ENCODE results near the gene NR2F1-AS1.

DNA sequence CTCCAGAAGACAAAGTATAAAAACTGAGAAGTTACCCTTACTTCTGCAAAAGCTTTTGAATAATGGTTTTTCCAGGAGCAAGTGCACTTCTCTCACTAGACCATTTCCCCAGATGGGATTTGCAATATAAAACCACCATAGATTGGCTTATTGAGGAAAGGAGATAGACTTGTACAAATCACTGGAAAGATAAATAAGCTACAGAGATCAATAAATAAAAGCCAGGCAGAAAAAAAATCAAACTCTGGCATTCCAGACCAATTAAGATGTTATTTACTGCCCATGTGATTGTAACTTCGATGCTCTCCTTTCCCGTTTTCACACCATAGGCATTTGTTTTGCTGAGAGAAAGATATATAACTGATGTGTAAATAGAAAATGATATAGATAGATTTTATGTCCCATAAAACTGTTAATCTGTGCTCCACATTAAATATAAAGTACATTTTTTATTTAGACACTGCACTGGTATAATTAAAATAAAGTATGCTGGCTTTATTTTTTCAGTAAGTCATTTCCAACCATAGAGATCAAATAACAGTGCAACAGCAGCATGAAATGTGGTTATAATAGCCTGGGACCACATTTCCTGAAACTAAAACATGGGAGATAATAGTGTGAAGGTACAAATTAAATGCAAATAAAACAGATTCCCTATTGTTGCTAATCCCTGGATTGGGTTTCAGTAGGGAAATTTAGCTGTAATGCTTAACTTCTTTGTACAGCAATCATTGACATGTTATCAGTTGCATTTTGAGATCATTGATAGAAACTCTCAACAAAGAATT lies 177.7 kb downstream of the NR2F1-AS1 start:
- TF ChIP-seq, protein P1, sequence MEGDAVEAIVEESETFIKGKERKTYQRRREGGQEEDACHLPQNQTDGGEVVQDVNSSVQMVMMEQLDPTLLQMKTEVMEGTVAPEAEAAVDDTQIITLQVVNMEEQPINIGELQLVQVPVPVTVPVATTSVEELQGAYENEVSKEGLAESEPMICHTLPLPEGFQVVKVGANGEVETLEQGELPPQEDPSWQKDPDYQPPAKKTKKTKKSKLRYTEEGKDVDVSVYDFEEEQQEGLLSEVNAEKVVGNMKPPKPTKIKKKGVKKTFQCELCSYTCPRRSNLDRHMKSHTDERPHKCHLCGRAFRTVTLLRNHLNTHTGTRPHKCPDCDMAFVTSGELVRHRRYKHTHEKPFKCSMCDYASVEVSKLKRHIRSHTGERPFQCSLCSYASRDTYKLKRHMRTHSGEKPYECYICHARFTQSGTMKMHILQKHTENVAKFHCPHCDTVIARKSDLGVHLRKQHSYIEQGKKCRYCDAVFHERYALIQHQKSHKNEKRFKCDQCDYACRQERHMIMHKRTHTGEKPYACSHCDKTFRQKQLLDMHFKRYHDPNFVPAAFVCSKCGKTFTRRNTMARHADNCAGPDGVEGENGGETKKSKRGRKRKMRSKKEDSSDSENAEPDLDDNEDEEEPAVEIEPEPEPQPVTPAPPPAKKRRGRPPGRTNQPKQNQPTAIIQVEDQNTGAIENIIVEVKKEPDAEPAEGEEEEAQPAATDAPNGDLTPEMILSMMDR (IDR thresholded peaks at IDR 0.05 in 4 of 5, conservative IDR thresholded peaks at IDR 0.05 in 1 of 5) = no peak
- TF ChIP-seq POLR2A (IDR thresholded peaks at IDR 0.05) = no peak

Data from gastrocnemius medialis (tissue), 4 donors.